ENCODE measurements around the gene NUAK1.
A peak's percentile ranks its signal among the peaks of the same experiment; 100 is the strongest.

Gene NUAK1

GRCh38 chr12:106113446-106113823 lies 25.3 kb downstream of the NUAK1 start:
- Mint-ChIP-seq H3K27ac (peak overlapping the region; percentile 88), H3K4me3 (no peak overlapping the region), H3K9me3 (no peaks in the 10 kb centered on the region), H3K4me1 (peaks cover 89% of the 10 kb centered on the region), H3K27me3 (ENCODE audit: low read depth, poor library complexity) (peaks cover 2% of the 10 kb centered on the region), H3K36me3 (ENCODE audit: low read depth) (no peaks in the 10 kb centered on the region)
- DNase-seq: no peak
- no peak for TF ChIP-seq CTCF (IDR thresholded peaks at IDR 0.05)

GRCh38 chr12:106113042-106113441 lies 25.7 kb downstream of the NUAK1 start:
- no peaks in the 10 kb centered on the region for H3K9me3 Mint-ChIP-seq
- peaks cover 89% of the 10 kb centered on the region for H3K4me1 Mint-ChIP-seq
- no peak for TF ChIP-seq CTCF (IDR thresholded peaks at IDR 0.05)
- no peaks in the 10 kb centered on the region for H3K36me3 Mint-ChIP-seq (ENCODE audit: low read depth)
- H3K27ac Mint-ChIP-seq: no peak overlapping the region
- DNase-seq: no peak
- H3K27me3 Mint-ChIP-seq (ENCODE audit: low read depth, poor library complexity): peaks cover 2% of the 10 kb centered on the region
- H3K4me3 Mint-ChIP-seq: no peak overlapping the region

- peaks cover 4% of the 10 kb centered on the region for H3K27me3 Mint-ChIP-seq (ENCODE audit: low read depth, poor library complexity)
- peaks cover 94% of the 10 kb centered on the region for H3K4me1 Mint-ChIP-seq
- no peaks in the 10 kb centered on the region for H3K9me3 Mint-ChIP-seq
- H3K27ac Mint-ChIP-seq: peak overlapping the region; percentile 39
- no peaks in the 10 kb centered on the region for H3K36me3 Mint-ChIP-seq (ENCODE audit: low read depth)
- no peak for DNase-seq
- TF ChIP-seq CTCF (IDR thresholded peaks at IDR 0.05): no peak
- H3K4me3 Mint-ChIP-seq: no peak overlapping the region
Observed at GRCh38 chr12:106112145-106112821, 26.5 kb downstream of the NUAK1 start.

GRCh38 chr12:106110626-106111300 lies 28.0 kb downstream of the NUAK1 start:
- Mint-ChIP-seq H3K4me3 (no peak overlapping the region), H3K27ac (no peak overlapping the region), H3K36me3 (ENCODE audit: low read depth) (peaks cover 9% of the 10 kb centered on the region), H3K27me3 (ENCODE audit: low read depth, poor library complexity) (peaks cover 3% of the 10 kb centered on the region), H3K4me1 (peaks cover 94% of the 10 kb centered on the region), H3K9me3 (no peaks in the 10 kb centered on the region)
- no peak for TF ChIP-seq CTCF (IDR thresholded peaks at IDR 0.05)
- no peak for DNase-seq

GRCh38 chr12:106109168-106109910 lies 29.4 kb downstream of the NUAK1 start:
- no peak for DNase-seq
- Mint-ChIP-seq H3K36me3 (ENCODE audit: low read depth) (peaks cover 21% of the 10 kb centered on the region), H3K4me1 (peaks cover 86% of the 10 kb centered on the region), H3K9me3 (no peaks in the 10 kb centered on the region), H3K27ac (no peak overlapping the region), H3K4me3 (no peak overlapping the region), H3K27me3 (ENCODE audit: low read depth, poor library complexity) (peaks cover 3% of the 10 kb centered on the region)
- TF ChIP-seq CTCF (IDR thresholded peaks at IDR 0.05): no peak

Data from nephron progenitor cell (in vitro differentiated cells).